Glutamatergic neuron (in vitro differentiated cells): ENCODE measurements around the gene DST. TPM values are rescaled to one million over a fixed set of nuclear protein-coding genes. Genes with fewer than 3 reads are reported as not detected.

Experiments used
- DNase-seq: peaks from one replicate; pipeline ENCODE4 v3.0.0; 2022
- H3K27ac Mint-ChIP-seq: one replicate; pipeline ENCODE4 v1.8.0; 2020; ENCODE audit warnings: mild to moderate bottlenecking, mixed read lengths, inconsistent platforms; ENCODE audit not compliant: unreplicated experiment
- H3K27me3 Mint-ChIP-seq: one replicate; pipeline ENCODE4 v1.8.0; 2020; ENCODE audit warnings: mild to moderate bottlenecking, moderate library complexity, mixed read lengths, inconsistent platforms; ENCODE audit not compliant: unreplicated experiment
- H3K36me3 Mint-ChIP-seq: one replicate; pipeline ENCODE4 v1.8.0; 2020; ENCODE audit warnings: mild to moderate bottlenecking, mixed read lengths, inconsistent platforms; ENCODE audit not compliant: unreplicated experiment
- H3K4me1 Mint-ChIP-seq: one replicate; pipeline ENCODE4 v1.8.0; 2020; ENCODE audit warnings: mild to moderate bottlenecking, low read depth, mixed read lengths, inconsistent platforms; ENCODE audit not compliant: unreplicated experiment
- H3K4me3 Mint-ChIP-seq: one replicate; pipeline ENCODE4 v1.8.0; 2020; ENCODE audit warnings: mild to moderate bottlenecking, mixed read lengths, inconsistent platforms; ENCODE audit not compliant: unreplicated experiment
- H3K9me3 Mint-ChIP-seq: one replicate; pipeline ENCODE4 v1.8.0; 2020; ENCODE audit warnings: mild to moderate bottlenecking, moderate library complexity, mixed read lengths, inconsistent platforms; ENCODE audit not compliant: unreplicated experiment
- total RNA-seq: library from RNA; stranded (reverse); fragmentation: NEBNext Ultra II Directional; extraction: Animal tissue kit (Norgen Biotek cat#: 25700); gene quantifications from one replicate; pipeline ENCODE4 v1.2.1, GENCODE V29; 2021; ENCODE audit not compliant: unreplicated experiment
- TF ChIP-seq, protein P1 (sequence below): fragments of 200-600 bp; sonication (generic); IDR thresholded peaks from one replicate; pipeline ENCODE4 v1.5.0; 2021; ENCODE audit not compliant: partially characterized antibody, unreplicated experiment

Gene DST
- total RNA-seq, 1 donor from 2014 or later = 981 TPM

DNA sequence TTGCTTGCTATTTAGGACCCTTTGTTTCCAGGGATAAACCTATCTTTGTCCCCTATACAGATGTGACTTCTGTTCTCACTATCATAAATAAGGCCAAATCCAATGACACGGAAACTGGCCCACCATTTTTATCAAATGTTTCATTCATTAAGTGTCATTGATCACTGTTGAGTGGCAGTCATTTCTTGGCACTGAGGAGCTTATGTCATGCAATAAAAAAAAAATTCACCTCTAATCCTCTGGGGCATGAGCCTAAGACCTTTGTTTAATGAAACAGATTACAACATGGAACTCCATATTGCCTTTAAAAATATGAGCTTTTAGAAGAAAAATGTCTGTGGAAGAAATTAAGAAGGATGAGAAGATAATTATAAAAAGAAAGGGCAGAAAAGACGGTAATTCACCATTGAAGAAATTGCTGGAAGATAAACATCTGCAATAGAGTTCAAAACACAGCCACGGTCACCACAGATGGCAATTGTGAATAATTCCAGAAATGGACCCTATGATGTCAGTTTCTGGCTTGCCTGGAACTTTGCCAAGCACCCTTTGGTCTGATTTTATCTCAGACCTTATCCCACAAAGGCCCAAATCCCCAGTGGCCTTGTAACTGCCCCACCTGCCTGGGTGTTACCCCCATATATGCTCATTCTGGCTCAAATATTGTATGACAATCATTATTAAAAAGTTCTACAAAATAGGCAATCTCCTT, 91.1 kb downstream of the DST start:
- Mint-ChIP-seq H3K9me3 (peaks cover 10% of the 10 kb centered on the region), H3K36me3 (no peaks in the 10 kb centered on the region), H3K4me1 (peaks cover 22% of the 10 kb centered on the region), H3K27me3 (peaks cover 4% of the 10 kb centered on the region), H3K27ac (peak overlapping the region; percentile 70), H3K4me3 (no peak overlapping the region)
- no peak for DNase-seq
- TF ChIP-seq, protein P1, sequence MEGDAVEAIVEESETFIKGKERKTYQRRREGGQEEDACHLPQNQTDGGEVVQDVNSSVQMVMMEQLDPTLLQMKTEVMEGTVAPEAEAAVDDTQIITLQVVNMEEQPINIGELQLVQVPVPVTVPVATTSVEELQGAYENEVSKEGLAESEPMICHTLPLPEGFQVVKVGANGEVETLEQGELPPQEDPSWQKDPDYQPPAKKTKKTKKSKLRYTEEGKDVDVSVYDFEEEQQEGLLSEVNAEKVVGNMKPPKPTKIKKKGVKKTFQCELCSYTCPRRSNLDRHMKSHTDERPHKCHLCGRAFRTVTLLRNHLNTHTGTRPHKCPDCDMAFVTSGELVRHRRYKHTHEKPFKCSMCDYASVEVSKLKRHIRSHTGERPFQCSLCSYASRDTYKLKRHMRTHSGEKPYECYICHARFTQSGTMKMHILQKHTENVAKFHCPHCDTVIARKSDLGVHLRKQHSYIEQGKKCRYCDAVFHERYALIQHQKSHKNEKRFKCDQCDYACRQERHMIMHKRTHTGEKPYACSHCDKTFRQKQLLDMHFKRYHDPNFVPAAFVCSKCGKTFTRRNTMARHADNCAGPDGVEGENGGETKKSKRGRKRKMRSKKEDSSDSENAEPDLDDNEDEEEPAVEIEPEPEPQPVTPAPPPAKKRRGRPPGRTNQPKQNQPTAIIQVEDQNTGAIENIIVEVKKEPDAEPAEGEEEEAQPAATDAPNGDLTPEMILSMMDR = no peak

DNA sequence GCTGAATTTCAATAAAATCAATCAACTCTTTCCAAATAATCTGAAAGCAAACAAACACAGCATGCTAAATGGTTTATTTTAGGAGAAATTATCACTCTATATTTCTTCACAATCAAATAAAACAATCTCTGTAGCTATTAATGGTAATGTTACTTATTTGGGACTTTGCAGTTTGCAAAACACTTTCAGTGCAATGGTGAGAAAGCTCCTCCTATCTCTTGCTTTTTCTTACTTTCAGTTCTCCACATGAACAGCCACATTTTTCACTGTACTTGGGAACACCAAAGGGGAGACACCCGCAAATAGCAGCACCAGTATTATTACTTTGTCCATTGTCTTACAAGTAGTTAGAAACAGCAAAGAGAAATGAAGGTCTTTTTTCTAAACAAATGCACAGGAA, 92.4 kb downstream of the DST start:
- Mint-ChIP-seq H3K36me3 (no peaks in the 10 kb centered on the region), H3K4me1 (peaks cover 13% of the 10 kb centered on the region), H3K27me3 (peaks cover 2% of the 10 kb centered on the region), H3K4me3 (no peak overlapping the region), H3K27ac (no peak overlapping the region), H3K9me3 (peaks cover 4% of the 10 kb centered on the region)
- TF ChIP-seq, protein P1 = no peak
- no peak for DNase-seq

DNA sequence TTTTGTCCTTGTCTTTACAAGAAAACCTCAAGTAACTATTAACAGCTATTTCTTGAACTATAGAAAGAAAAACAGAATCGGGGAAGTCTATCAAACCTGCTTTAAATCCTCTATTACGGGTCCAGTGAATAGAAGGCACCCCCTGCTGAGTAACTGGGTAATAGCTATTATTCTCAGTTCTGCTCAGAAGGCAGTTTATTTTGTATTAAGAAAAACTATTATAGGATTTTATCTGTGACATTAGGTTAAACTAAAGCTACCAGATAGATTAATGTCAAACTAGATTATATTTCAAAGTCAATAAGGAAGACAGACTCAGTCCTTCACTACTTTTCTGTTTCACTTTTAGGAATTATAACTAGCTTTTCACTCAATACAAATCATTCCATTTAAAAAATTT, 93.7 kb downstream of the DST start:
- Mint-ChIP-seq H3K4me1 (peaks cover 9% of the 10 kb centered on the region), H3K27ac (no peak overlapping the region), H3K36me3 (no peaks in the 10 kb centered on the region), H3K27me3 (peaks cover 3% of the 10 kb centered on the region), H3K9me3 (peaks cover 4% of the 10 kb centered on the region), H3K4me3 (no peak overlapping the region)
- no peak for DNase-seq
- TF ChIP-seq, protein P1 = no peak

DNA sequence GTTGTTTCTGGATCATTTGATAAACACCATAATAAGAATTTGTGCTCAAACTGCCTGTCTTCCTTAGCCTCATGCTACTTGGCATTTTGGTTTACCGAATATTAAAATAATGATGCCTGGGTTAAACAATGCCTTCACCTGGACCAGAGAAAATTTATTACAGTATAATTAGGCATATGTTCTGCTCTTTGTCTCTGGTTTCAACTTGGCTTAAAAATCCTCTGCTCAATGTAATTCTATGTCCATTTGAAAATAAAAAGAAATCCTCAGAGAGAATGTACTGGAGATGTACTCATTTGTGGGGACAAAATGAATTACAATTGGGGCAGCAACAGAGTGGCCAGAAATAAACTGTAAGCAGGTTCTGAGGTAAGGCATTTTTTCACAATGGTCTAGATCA, 95.0 kb downstream of the DST start:
- TF ChIP-seq, protein P1 = no peak
- Mint-ChIP-seq H3K4me1 (peaks cover 9% of the 10 kb centered on the region), H3K27ac (no peak overlapping the region), H3K9me3 (peaks cover 5% of the 10 kb centered on the region), H3K27me3 (peaks cover 2% of the 10 kb centered on the region), H3K36me3 (no peaks in the 10 kb centered on the region), H3K4me3 (no peak overlapping the region)
- DNase-seq = no peak
